Neural cell (in vitro differentiated cells): ENCODE results near the gene DLG5. TPM values are rescaled to one million over a fixed set of nuclear protein-coding genes. Genes with fewer than 3 reads are reported as not detected.

Source experiments
- H2AFZ ChIP-seq: fragments of 200-600, 300-800 bp; sonication (generic), shearing (Covaris generic); 2 replicates; pipeline ENCODE4 v1.6.0; 2014; ENCODE audit warnings: low read depth, mild to moderate bottlenecking, antibody characterized with exemption, low read length, moderate library complexity
- H3F3A ChIP-seq: fragments of 200-600 bp; shearing (Covaris generic); 2 replicates; pipeline ENCODE4 v1.6.1; 2016; ENCODE audit warnings: mild to moderate bottlenecking, moderate library complexity, mixed read lengths, antibody characterized with exemption, low read length; ENCODE audit not compliant: insufficient read depth, poor library complexity, severe bottlenecking
- H3K27ac ChIP-seq: fragments of 200-600, 300-800 bp; sonication (generic), shearing (Covaris generic); 2 replicates; pipeline ENCODE4 v1.5.1; 2014; ENCODE audit warnings: mild to moderate bottlenecking, low read length, moderate library complexity
- H3K27me3 ChIP-seq: fragments of 300-800, 200-600 bp; sonication (generic), shearing (Covaris generic); 2 replicates; pipeline ENCODE4 v1.6.0; 2014; ENCODE audit warnings: mild to moderate bottlenecking, low read depth, low read length, moderate library complexity; ENCODE audit not compliant: insufficient read depth
- H3K36me3 ChIP-seq: fragments of 300-800, 200-600 bp; sonication (generic), shearing (Covaris generic); 2 replicates; pipeline ENCODE4 v1.5.1; 2014; ENCODE audit warnings: mild to moderate bottlenecking, antibody characterized with exemption, low read length, moderate library complexity; ENCODE audit not compliant: insufficient read depth
- H3K4me2 ChIP-seq: fragments of 300-800, 200-600 bp; sonication (generic), shearing (Covaris generic); 2 replicates; pipeline ENCODE4 v1.6.0; 2014; ENCODE audit warnings: mild to moderate bottlenecking, low read length
- H3K4me3 ChIP-seq: fragments of 300-800, 200-600 bp; sonication (generic), shearing (Covaris generic); 2 replicates; pipeline ENCODE4 v1.5.1; 2014; ENCODE audit warnings: mild to moderate bottlenecking, low read length, moderate library complexity
- H3K79me2 ChIP-seq: fragments of 200-600 bp; shearing (Covaris generic); replicated peaks from 2 replicates; pipeline ENCODE4 v1.6.0; 2014; ENCODE audit warnings: mild to moderate bottlenecking, low read length, moderate library complexity; ENCODE audit not compliant: insufficient read depth
- H3K9ac ChIP-seq: fragments of 300-800, 200-600 bp; sonication (generic), shearing (Covaris generic); 2 replicates; pipeline ENCODE4 v1.6.1; 2016; ENCODE audit warnings: mild to moderate bottlenecking, low read length, mixed read lengths
- H3K9me2 ChIP-seq: fragments of 200-600 bp; shearing (Covaris generic); 2 replicates; pipeline ENCODE4 v1.6.1; 2016; ENCODE audit warnings: mild to moderate bottlenecking, low read length, mixed read lengths; ENCODE audit not compliant: insufficient read depth
- H3K9me3 ChIP-seq: fragments of 200-600, 300-800 bp; sonication (generic), shearing (Covaris generic); 2 replicates; pipeline ENCODE4 v1.6.1; 2016; ENCODE audit warnings: mild to moderate bottlenecking, mixed run types, low read length, moderate library complexity, mixed read lengths
- H4K20me1 ChIP-seq: fragments of 200-600 bp; shearing (Covaris generic); 2 replicates; pipeline ENCODE4 v1.6.1; 2016; ENCODE audit warnings: mild to moderate bottlenecking, mixed run types; ENCODE audit not compliant: insufficient read depth
- CTCF ChIP-seq: fragments of 450-650 bp; IDR thresholded peaks from 2 replicates; pipeline ENCODE4 v1.5.1; 2014; ENCODE audit warnings: antibody characterized with exemption, mild to moderate bottlenecking, moderate library complexity; ENCODE audit not compliant: poor library complexity, severe bottlenecking
- EP300 ChIP-seq: fragments of 450-650 bp; conservative IDR thresholded peaks from 2 replicates; pipeline ENCODE4 v1.6.1; 2014; ENCODE audit warnings: antibody characterized with exemption, mild to moderate bottlenecking, moderate library complexity; ENCODE audit not compliant: poor library complexity, severe bottlenecking
- EZH2 ChIP-seq: fragments of 200-600, 300-800 bp; shearing (Covaris generic), sonication (generic); IDR thresholded peaks from 2 replicates; pipeline ENCODE4 v1.6.1; 2014; ENCODE audit warnings: antibody characterized with exemption, low read length, borderline replicate concordance, mild to moderate bottlenecking; ENCODE audit not compliant: insufficient read depth, poor library complexity, severe bottlenecking
- MXI1 ChIP-seq: fragments of 450-650 bp; conservative IDR thresholded peaks from 2 replicates; pipeline ENCODE4 v1.6.1; 2014; ENCODE audit warnings: antibody characterized with exemption, mild to moderate bottlenecking; ENCODE audit not compliant: poor library complexity, severe bottlenecking
- POLR2AphosphoS5 ChIP-seq: IDR thresholded peaks from 2 replicates; pipeline ENCODE4 v1.6.1; 2012
- RAD21 ChIP-seq: fragments of 450-650 bp; conservative IDR thresholded peaks from 2 replicates; pipeline ENCODE4 v1.6.1; 2014; ENCODE audit warnings: antibody characterized with exemption, mild to moderate bottlenecking, moderate library complexity
- REST ChIP-seq: IDR thresholded peaks from 2 replicates; pipeline ENCODE4 v1.6.1; 2012; ENCODE audit warnings: borderline replicate concordance
- SMC3 ChIP-seq: fragments of 450-650 bp; conservative IDR thresholded peaks from 2 replicates; pipeline ENCODE4 v1.6.1; 2014; ENCODE audit warnings: antibody characterized with exemption, mild to moderate bottlenecking, moderate library complexity; ENCODE audit not compliant: poor library complexity
- TAF1 ChIP-seq: IDR thresholded peaks from 2 replicates; pipeline ENCODE4 v1.6.1; 2012; ENCODE audit warnings: low read depth
- polyA plus RNA-seq: library from polyadenylated mRNA; depleted of rRNA; stranded (reverse); fragments of >200 nt; gene quantifications from 2 replicates; pipeline ENCODE4 v1.2.3, GENCODE V29; 2014

The DLG5 gene
- polyA plus RNA-seq, 1 donor from 2014 or later = 72.9 TPM

- H3K9me2 ChIP-seq = no peaks in the 10 kb centered on the region
- no peak overlapping the region for H3K4me3 ChIP-seq
- no peaks in the 10 kb centered on the region for H3K27me3 ChIP-seq
- H2AFZ ChIP-seq = no peak overlapping the region
- TF ChIP-seq MXI1 (no peak), CTCF (no peak), SMC3 (no peak), POLR2AphosphoS5 (no peak), REST (no peak), TAF1 (no peak)
- no peak overlapping the region for H3K27ac ChIP-seq
- no peaks in the 10 kb centered on the region for H3K36me3 ChIP-seq
- no peaks in the 10 kb centered on the region for H4K20me1 ChIP-seq
- no peaks in the 10 kb centered on the region for H3F3A ChIP-seq
- H3K9ac ChIP-seq = no peak overlapping the region
- no peaks in the 10 kb centered on the region for H3K9me3 ChIP-seq
- peaks cover 6% of the 10 kb centered on the region for H3K79me2 ChIP-seq
- H3K4me2 ChIP-seq = no peak overlapping the region
These were observed 59.3 kb downstream of the DLG5 start for GRCh38 chr10:77867124-77867719.

- H3K36me3 ChIP-seq = no peaks in the 10 kb centered on the region
- no peaks in the 10 kb centered on the region for H3K9me2 ChIP-seq
- no peaks in the 10 kb centered on the region for H3K27me3 ChIP-seq
These were observed 60.0 kb downstream of the DLG5 start for GRCh38 chr10:77866598-77866997.

More at GRCh38 chr10:77866598-77866997, 60.0 kb downstream of the DLG5 start:
- no peaks in the 10 kb centered on the region for H4K20me1 ChIP-seq
- H3K79me2 ChIP-seq = peaks cover 9% of the 10 kb centered on the region
- TF ChIP-seq SMC3 = no peak
- no peak for TF ChIP-seq CTCF
- TF ChIP-seq EP300 = no peak
- TF ChIP-seq RAD21 = no peak
- TF ChIP-seq POLR2AphosphoS5 = no peak
- TF ChIP-seq TAF1 = no peak
- TF ChIP-seq EZH2 = no peak
- TF ChIP-seq MXI1 = no peak
- no peak for TF ChIP-seq REST
- no peak overlapping the region for H3K9ac ChIP-seq
- H3F3A ChIP-seq = no peaks in the 10 kb centered on the region
- no peak overlapping the region for H2AFZ ChIP-seq
- no peak overlapping the region for H3K27ac ChIP-seq
- no peaks in the 10 kb centered on the region for H3K9me3 ChIP-seq
- H3K4me3 ChIP-seq = no peak overlapping the region
- no peak overlapping the region for H3K4me2 ChIP-seq
